ENCODE data around the gene NFIB.

The NFIB gene

DNA sequence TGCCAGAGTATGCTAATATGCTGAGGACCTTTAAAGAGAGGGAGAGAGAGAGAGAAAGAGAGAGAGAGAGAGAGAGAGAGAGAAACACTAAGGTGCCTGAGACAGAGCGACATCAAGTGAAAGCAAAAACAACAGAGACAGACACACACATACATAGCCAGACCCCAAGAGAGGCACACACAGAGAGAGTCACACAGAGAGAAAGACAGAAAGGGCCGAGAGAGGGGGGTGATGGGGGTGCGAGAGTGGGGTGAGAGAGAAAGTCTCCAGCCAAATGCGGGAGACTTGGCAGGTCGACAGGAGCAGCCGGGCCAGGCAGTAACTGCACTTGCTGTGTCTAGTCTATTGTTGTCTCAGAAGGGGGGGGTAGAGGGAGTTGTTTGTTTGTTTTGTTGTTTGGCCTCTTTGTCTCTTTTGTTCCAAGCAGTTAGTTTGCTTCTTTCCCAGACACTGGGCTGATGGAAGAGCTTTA lies 30.1 kb upstream of the NFIB start:
- no peak for DNase-seq

DNA sequence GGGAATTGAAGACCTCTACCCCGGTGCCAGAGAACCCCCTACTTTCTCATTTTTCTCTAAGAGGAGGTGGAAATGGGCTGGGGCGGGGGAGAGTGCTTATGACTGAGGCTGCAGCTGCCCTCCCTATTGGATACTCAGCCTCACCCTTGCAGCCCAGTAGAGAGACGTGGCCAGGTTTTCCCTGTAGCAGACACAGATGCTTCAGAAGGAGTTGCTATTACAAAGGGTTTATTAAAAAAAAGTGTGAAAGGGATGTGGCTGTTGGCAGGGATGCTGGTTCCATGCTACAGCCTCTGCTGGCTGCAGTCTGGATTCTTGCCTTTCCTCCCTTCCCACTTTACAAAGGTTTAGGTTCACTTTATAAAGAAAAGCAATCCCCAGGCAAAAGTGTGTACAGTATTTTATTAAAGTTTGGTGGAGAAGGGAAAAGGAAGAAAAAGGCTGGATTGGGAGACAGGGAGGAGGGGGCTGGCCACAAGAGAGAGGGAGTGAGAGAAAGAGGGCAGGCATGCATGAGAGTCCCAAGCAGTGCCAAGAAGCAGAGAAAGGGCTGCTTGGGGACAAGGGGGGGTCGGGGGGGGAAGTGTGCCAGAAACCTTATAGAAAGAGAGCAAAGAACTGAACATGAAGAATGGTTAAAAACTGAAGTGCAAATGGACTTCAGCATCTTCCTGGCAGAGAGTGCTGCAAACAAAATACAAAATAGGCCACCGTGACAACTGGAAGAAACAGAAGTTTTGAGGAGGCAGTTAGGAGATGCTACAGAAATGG lies 29.5 kb upstream of the NFIB start:
- DNase-seq, result no peak

- no peak for DNase-seq
These were observed 28.8 kb upstream of the NFIB start for GRCh38 chr9:14342736-14343135.

DNA sequence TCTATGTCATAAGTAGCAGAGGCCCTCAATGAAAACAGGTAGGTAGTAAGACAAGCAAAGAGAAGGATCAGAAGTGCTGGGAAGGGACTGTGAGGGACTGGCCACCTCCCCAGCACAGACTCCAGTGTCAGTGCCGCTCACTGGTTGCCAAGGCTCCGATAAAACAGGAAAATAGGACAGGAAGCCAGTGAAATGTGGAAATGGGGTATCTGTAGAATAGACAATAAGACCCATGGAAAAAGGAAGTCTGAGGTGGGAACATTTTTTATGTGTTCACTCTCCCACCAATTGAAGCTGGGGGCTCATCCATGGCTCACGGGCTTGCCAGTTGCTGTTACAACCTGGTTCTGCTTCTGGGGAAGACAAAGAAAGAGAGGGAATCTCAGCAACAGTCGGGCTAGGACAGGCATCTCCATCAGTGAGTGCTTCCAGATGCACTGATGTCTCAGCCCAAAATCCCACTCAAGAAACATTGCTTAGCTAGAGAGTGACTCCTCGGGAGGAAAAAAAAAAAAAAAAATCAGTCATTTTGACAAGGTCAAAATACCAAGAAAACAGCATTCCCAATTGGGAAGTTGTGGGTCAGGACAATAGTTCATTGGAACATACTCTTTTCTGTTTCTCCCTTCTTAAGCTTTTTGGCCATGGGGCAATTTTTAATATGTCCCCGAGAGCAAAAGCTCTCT lies 27.6 kb upstream of the NFIB start:
- DNase-seq, result no peak

- no peak for DNase-seq
These were observed 27.1 kb upstream of the NFIB start for GRCh38 chr9:14340994-14341393.

GRCh38 chr9:14340219-14340873 lies 26.4 kb upstream of the NFIB start:
- no peak for DNase-seq

- no peak for DNase-seq
These were observed 25.8 kb upstream of the NFIB start for GRCh38 chr9:14339746-14340145.

DNA sequence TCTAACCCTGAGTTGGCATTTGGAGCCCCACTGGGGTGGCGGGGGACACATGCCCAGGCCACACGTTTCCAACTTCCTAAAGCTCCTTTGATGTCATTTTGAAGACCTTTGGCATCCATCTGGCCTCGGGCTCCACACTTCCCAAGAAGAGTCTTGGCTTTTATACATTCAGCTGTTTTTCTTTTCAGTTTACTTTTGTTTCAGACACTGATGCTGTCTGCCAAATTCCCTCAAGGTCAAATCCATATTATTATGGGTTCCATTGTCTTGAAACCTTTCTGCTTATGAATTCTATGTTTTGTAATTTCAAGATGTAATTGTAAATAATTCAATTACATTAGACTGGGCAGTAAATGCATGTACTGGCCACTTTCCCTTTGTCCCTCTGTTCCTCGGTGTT lies 23.7 kb upstream of the NFIB start:
- no peak for DNase-seq

- DNase-seq, result no peak
These were observed 22.3 kb upstream of the NFIB start for GRCh38 chr9:14336244-14336643.

DNA sequence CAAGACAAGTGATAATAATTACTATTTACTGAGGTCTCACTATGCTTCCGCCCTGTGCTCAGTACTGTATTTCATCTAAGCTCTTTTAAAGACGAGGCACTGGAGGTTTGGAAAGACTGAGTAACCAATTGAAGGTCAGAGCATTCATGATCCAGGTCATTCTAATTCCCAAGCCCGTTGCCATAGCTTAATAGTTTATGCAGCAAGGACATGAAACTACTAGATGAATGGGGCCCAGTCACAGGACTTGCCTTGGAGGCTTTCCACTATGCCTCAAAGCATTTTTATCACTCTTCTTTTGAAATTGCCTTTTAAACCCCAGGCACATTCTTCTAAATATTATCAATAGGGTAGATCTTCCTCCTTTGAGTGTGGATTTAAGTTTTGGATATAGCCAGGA lies 17.2 kb upstream of the NFIB start:
- DNase-seq, result no peak

DNA sequence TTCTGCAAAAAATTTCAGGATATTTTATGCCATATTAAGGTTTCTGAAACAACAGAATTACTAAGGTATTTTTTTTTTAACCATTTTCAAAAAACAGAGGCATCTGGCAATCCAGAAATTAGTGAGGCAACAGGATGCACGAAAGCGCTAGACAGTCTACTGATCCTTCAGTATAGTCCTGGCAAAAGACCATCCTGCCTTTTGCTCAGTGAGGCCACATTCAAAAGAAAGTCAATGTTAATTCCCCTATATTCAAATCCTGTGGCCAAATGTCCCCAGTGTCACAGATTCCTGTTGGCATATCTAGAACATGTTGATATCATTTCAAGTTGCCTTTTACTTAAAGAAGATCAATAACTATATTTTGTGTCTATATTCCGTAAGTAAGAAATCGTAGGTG lies 13.1 kb upstream of the NFIB start:
- DNase-seq, result no peak

GRCh38 chr9:14326264-14326826 lies 12.4 kb upstream of the NFIB start:
- DNase-seq, result no peak

DNA sequence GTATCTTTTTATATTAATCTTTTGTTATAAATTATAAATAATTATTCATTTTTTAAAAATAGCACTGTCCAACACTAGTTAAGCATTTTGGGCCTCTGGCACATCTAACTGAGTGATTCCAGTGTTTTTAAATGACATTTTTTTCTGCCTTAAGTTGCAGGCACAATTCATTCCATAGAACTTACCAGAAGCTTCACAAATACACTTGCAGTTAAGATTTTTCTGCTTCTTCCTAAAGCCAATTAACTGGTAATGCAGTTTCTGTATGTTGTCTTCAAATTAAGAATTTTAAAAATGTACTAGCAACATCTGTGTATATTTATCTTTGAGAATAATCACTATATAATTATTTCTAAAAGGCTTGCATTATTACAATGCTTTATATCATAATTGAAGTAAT lies 11.2 kb upstream of the NFIB start:
- no peak for DNase-seq

GRCh38 chr9:14323985-14324650 lies 10.2 kb upstream of the NFIB start:
- no peak for DNase-seq

GRCh38 chr9:14323083-14323971 lies 9.4 kb upstream of the NFIB start:
- no peak for DNase-seq

GRCh38 chr9:14322211-14323082 lies 8.5 kb upstream of the NFIB start:
- DNase-seq, result peak; percentile 78

- DNase-seq, result no peak
These were observed 7.7 kb upstream of the NFIB start for GRCh38 chr9:14321517-14322130.

GRCh38 chr9:14320271-14321181 lies 6.6 kb upstream of the NFIB start:
- no peak for DNase-seq

- no peak for DNase-seq
These were observed 5.1 kb upstream of the NFIB start for GRCh38 chr9:14318934-14319580.

Data from NCI-H1048 (cell line).